Karpas-422 (cell line): Measurements from ENCODE around the gene COMMD10. TPM values are rescaled to one million over a fixed set of nuclear protein-coding genes. Genes with fewer than 3 reads are reported as not detected.

Source experiments
- DNase-seq: peaks from one replicate; pipeline ENCODE4 v3.0.0-alpha.2; 2015
- H2AFZ ChIP-seq: fragments of 200-600 bp; sonication (generic); 2 replicates; pipeline ENCODE4 v1.6.1; 2014; ENCODE audit warnings: antibody characterized with exemption, low read length, mixed read lengths
- H3K27ac ChIP-seq: fragments of 200-600 bp; sonication (generic); 2 replicates; pipeline ENCODE4 v1.5.1; 2014; ENCODE audit warnings: mild to moderate bottlenecking, low read length, moderate library complexity
- H3K27me3 ChIP-seq: fragments of 200-600 bp; sonication (generic); 2 replicates; pipeline ENCODE4 v1.6.1; 2014; ENCODE audit warnings: low read length, mixed read lengths
- H3K36me3 ChIP-seq: fragments of 200-600 bp; sonication (generic); 2 replicates; pipeline ENCODE4 v1.6.1; 2014; ENCODE audit warnings: low read length, mixed read lengths; ENCODE audit not compliant: insufficient read depth
- H3K4me1 ChIP-seq: fragments of 200-600 bp; sonication (generic); 2 replicates; pipeline ENCODE4 v1.6.1; 2014; ENCODE audit warnings: mild to moderate bottlenecking, low read length, mixed read lengths
- H3K4me2 ChIP-seq: fragments of 200-600 bp; sonication (generic); 2 replicates; pipeline ENCODE4 v1.6.1; 2014; ENCODE audit warnings: low read length, low read depth, mild to moderate bottlenecking; ENCODE audit not compliant: poor library complexity, severe bottlenecking
- H3K4me3 ChIP-seq: fragments of 200-600 bp; sonication (generic); 2 replicates; pipeline ENCODE4 v1.5.1; 2014; ENCODE audit warnings: mild to moderate bottlenecking, antibody characterized with exemption, low read length, mixed read lengths
- H3K79me2 ChIP-seq: fragments of 200-600 bp; sonication (generic); 2 replicates; pipeline ENCODE4 v1.6.1; 2014; ENCODE audit warnings: mild to moderate bottlenecking, low read length, mixed read lengths
- H3K9ac ChIP-seq: fragments of 200-600 bp; sonication (generic); 2 replicates; pipeline ENCODE4 v1.6.0; 2014; ENCODE audit warnings: low read length
- H3K9me2 ChIP-seq: fragments of 200-600 bp; sonication (generic), shearing (Covaris generic); replicated peaks from 2 replicates; pipeline ENCODE4 v1.6.0; 2014; ENCODE audit warnings: mild to moderate bottlenecking, low read length, moderate library complexity; ENCODE audit not compliant: insufficient read depth
- H3K9me3 ChIP-seq: fragments of 300-700, 200-600 bp; sonication (generic); 2 replicates; pipeline ENCODE4 v1.6.1; 2014; ENCODE audit warnings: low read length, mixed read lengths
- H4K20me1 ChIP-seq: fragments of 200-600 bp; sonication (generic); 2 replicates; pipeline ENCODE4 v1.6.1; 2014; ENCODE audit warnings: mild to moderate bottlenecking, antibody characterized with exemption, low read length, low read depth; ENCODE audit not compliant: insufficient read depth
- total RNA-seq: library from RNA; depleted of rRNA; stranded (reverse); fragments of >200 nt; shearing (Covaris generic); gene quantifications from 2 replicates; pipeline ENCODE4 v1.2.3, GENCODE V29; 2014; ENCODE audit warnings: low replicate concordance

COMMD10 gene
- total RNA-seq, 1 experiment from 2014 or later: 80.6 TPM

DNA sequence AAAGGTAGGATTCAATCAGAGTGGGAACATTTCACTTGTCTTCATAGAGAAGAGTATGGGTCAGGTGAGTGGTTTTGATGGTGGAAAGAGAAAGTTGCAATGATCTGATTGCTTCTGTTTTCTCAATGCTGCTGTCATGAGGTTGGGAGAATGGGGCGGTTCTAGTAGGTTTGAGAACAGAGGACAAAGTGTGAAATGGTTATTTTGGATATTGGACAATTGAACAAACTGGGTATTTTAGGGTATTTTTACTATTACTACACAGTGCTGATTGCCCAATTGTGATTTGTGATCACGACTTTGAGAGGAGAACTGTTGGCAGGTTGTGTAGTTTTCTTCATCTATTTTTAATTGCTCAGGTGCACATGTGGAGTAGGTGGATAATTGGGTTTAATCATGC is 60.2 kb downstream of the COMMD10 start:
- Histone ChIP-seq H3K79me2 (peaks cover 27% of the 10 kb centered on the region), H3K36me3 (no peaks in the 10 kb centered on the region), H3K4me2 (no peak overlapping the region), H3K9me2 (no peaks in the 10 kb centered on the region; the same call in 1 of the 2 replicates), H3K4me1 (no peaks in the 10 kb centered on the region), H3K9ac (no peak overlapping the region), H3K9me3 (no peaks in the 10 kb centered on the region), H3K27ac (no peak overlapping the region), H3K4me3 (no peak overlapping the region), H3K27me3 (no peaks in the 10 kb centered on the region), H2AFZ (no peak overlapping the region), H4K20me1 (no peaks in the 10 kb centered on the region)
- no peak for DNase-seq

- no peaks in the 10 kb centered on the region for H3K27me3 ChIP-seq
- H3K9me2 ChIP-seq: no peaks in the 10 kb centered on the region; the same call in 1 of the 2 replicates
- DNase-seq: no peak
- H3K27ac ChIP-seq: no peak overlapping the region
- H3K4me2 ChIP-seq: no peak overlapping the region
- H3K36me3 ChIP-seq: no peaks in the 10 kb centered on the region
- H2AFZ ChIP-seq: no peak overlapping the region
- no peak overlapping the region for H3K9ac ChIP-seq
- H3K9me3 ChIP-seq: no peaks in the 10 kb centered on the region
- H4K20me1 ChIP-seq: no peaks in the 10 kb centered on the region
- peaks cover 22% of the 10 kb centered on the region for H3K79me2 ChIP-seq
- H3K4me1 ChIP-seq: no peaks in the 10 kb centered on the region
- H3K4me3 ChIP-seq: no peak overlapping the region
These were observed 60.6 kb downstream of the COMMD10 start for GRCh38 chr5:116145416-116145815.

DNA sequence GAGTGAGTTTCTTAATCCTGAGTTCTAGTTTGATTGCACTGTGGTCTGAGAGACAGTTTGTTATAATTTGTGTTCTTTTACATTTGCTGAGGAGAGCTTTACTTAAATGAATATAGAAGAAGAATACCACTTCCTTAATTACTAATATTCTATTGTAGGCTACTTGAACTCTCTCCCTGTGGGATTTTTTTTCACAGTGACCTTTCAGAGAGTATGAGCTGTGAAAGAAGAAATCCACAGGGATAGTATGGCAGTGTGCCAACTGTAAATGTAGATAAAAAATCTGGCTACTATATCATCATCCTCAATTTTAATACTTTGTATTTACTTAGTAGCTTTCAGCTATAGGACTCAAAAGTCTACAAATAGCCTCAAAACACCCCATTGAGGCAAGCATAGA is 67.3 kb downstream of the COMMD10 start:
- DNase-seq: no peak
- Histone ChIP-seq H3K79me2 (peaks cover 5% of the 10 kb centered on the region; the same call in 1 of the 2 replicates), H3K4me1 (0 out of 2 replicates have a peak, but pooled peaks cover 2% of the 10 kb centered on the region)

DNA sequence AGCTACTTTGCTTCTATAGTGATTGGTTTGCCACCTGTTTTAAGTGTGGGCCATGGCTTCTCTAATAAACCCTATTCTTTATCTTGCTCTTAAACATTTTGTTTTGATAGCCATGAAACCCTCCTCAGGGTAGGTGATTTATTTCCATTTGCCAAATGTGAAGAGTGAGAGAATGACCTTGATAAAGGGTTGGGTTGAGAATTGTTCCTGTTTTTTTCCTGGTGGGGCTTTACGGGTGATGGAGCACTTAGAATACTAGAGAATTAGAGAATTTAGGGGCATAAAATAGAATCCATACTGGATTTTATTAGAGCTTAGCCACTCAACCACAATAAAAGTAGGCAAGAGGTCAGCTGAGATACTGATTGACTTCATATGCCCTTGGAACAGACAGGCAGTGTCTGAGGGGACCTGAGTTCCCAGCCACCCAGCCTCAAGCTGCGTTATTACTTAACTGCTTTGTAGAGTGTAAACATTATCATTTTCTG is 68.9 kb downstream of the COMMD10 start:
- H3K4me1 ChIP-seq: 0 out of 2 replicates have a peak, but pooled peaks cover 2% of the 10 kb centered on the region
- H3K4me2 ChIP-seq: no peak overlapping the region
- no peak overlapping the region for H3K9ac ChIP-seq
- H3K9me2 ChIP-seq: no peaks in the 10 kb centered on the region
- H3K27me3 ChIP-seq: no peaks in the 10 kb centered on the region
- no peaks in the 10 kb centered on the region for H3K79me2 ChIP-seq
- DNase-seq: no peak
- H4K20me1 ChIP-seq: no peaks in the 10 kb centered on the region
- no peak overlapping the region for H3K27ac ChIP-seq
- H2AFZ ChIP-seq: no peak overlapping the region
- no peak overlapping the region for H3K4me3 ChIP-seq
- no peaks in the 10 kb centered on the region for H3K36me3 ChIP-seq
- no peaks in the 10 kb centered on the region for H3K9me3 ChIP-seq

More for the DNA sequence above, 67.3 kb downstream of the COMMD10 start:
- Histone ChIP-seq H3K4me3 (no peak overlapping the region), H3K9me3 (no peaks in the 10 kb centered on the region), H3K4me2 (no peak overlapping the region), H3K27me3 (no peaks in the 10 kb centered on the region), H3K9me2 (no peaks in the 10 kb centered on the region; the same call in 1 of the 2 replicates), H2AFZ (no peak overlapping the region), H3K36me3 (no peaks in the 10 kb centered on the region), H4K20me1 (no peaks in the 10 kb centered on the region), H3K27ac (no peak overlapping the region), H3K9ac (no peak overlapping the region)

GRCh38 chr5:116154252-116154651 is 69.4 kb downstream of the COMMD10 start:
- Histone ChIP-seq H3K4me2 (no peak overlapping the region), H3K9me3 (no peaks in the 10 kb centered on the region), H3K27me3 (no peaks in the 10 kb centered on the region), H3K9me2 (no peaks in the 10 kb centered on the region), H3K36me3 (no peaks in the 10 kb centered on the region), H3K4me3 (no peak overlapping the region), H3K9ac (no peak overlapping the region), H3K79me2 (no peaks in the 10 kb centered on the region), H4K20me1 (no peaks in the 10 kb centered on the region), H3K27ac (no peak overlapping the region), H2AFZ (no peak overlapping the region), H3K4me1 (0 out of 2 replicates have a peak, but pooled peaks cover 2% of the 10 kb centered on the region)
- no peak for DNase-seq

- DNase-seq: no peak
- H3K36me3 ChIP-seq: no peaks in the 10 kb centered on the region
- no peak overlapping the region for H2AFZ ChIP-seq
- H3K9me2 ChIP-seq: no peaks in the 10 kb centered on the region
- H3K27me3 ChIP-seq: no peaks in the 10 kb centered on the region
- H3K79me2 ChIP-seq: no peaks in the 10 kb centered on the region
- no peak overlapping the region for H3K4me3 ChIP-seq
- no peaks in the 10 kb centered on the region for H3K9me3 ChIP-seq
- no peaks in the 10 kb centered on the region for H4K20me1 ChIP-seq
- no peak overlapping the region for H3K27ac ChIP-seq
- H3K4me1 ChIP-seq: 0 out of 2 replicates have a peak, but pooled peaks cover 2% of the 10 kb centered on the region
- H3K9ac ChIP-seq: no peak overlapping the region
- no peak overlapping the region for H3K4me2 ChIP-seq
These were observed 70.1 kb downstream of the COMMD10 start for GRCh38 chr5:116154931-116155330.

DNA sequence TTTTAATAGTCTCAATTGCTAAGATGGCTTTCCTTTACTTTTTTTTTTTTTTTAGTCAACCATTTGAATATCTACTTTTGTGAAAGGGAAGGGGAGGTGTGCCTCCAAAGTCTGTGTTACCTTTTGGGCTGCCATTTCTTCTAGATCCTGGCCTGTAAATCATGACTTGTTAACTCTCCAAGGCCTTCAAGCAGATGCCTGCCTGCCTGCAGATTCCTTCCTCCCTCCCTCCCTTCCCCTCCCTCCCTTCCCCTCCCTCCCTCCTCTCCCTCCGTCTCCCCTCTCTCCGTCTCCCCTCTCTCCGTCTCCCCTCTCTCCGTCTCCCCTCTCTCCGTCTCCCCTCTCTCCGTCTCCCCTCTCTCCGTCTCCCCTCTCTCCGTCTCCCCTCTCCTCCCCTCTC is 73.1 kb downstream of the COMMD10 start:
- no peaks in the 10 kb centered on the region for H3K27me3 ChIP-seq
- H3K9me3 ChIP-seq: no peaks in the 10 kb centered on the region
- H3K36me3 ChIP-seq: no peaks in the 10 kb centered on the region
- H3K27ac ChIP-seq: no peak overlapping the region
- H3K9ac ChIP-seq: no peak overlapping the region
- peaks cover 22% of the 10 kb centered on the region for H3K4me1 ChIP-seq
- H3K4me2 ChIP-seq: no peak overlapping the region
- no peak overlapping the region for H2AFZ ChIP-seq
- DNase-seq: no peak
- H3K79me2 ChIP-seq: peaks cover 11% of the 10 kb centered on the region; the same call in 1 of the 2 replicates
- H4K20me1 ChIP-seq: no peaks in the 10 kb centered on the region
- H3K9me2 ChIP-seq: no peaks in the 10 kb centered on the region
- H3K4me3 ChIP-seq: no peak overlapping the region

DNA sequence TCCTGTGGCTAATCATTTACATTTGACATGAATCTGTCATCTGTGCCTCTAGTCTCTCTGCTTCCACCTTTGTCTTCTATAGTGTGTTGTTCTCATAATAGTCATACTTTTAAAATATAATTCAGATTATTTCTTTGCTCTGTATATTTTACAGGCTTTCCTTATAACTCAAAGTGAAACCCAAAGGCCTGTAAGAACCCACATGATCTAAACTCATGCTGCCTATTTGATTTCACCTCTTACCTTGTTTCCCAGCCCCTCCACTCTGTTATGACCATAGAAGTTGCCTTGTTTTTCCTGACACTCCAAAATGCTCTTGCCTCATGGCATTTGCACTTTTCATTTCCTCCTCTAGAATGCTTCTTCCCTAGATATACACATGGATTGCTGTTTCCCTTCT is 74.2 kb downstream of the COMMD10 start:
- H2AFZ ChIP-seq: no peak overlapping the region
- H3K79me2 ChIP-seq: peaks cover 14% of the 10 kb centered on the region; the same call in 1 of the 2 replicates
- H3K9me3 ChIP-seq: no peaks in the 10 kb centered on the region
- no peak overlapping the region for H3K4me2 ChIP-seq
- H3K27ac ChIP-seq: no peak overlapping the region
- H4K20me1 ChIP-seq: no peaks in the 10 kb centered on the region
- H3K27me3 ChIP-seq: no peaks in the 10 kb centered on the region
- no peak overlapping the region for H3K4me3 ChIP-seq
- no peak for DNase-seq
- no peak overlapping the region for H3K9ac ChIP-seq
- H3K36me3 ChIP-seq: no peaks in the 10 kb centered on the region
- no peaks in the 10 kb centered on the region for H3K9me2 ChIP-seq
- peaks cover 22% of the 10 kb centered on the region for H3K4me1 ChIP-seq
